Hematopoietic multipotent progenitor cell treated with erythropoietin and hydrocortisone succinate and interleukin-3 and kit ligand, for 17 days (in vitro differentiated cells): Measurements from ENCODE around the gene BICD2.
"Not testable (repeated sequence)": the region's sequence is repeated elsewhere in the genome, so short reads cannot be mapped to it uniquely, and the experiment has no call there.

Experiments used
- DNase-seq: peaks from one replicate; pipeline ENCODE4 v3.0.0-alpha.2; 2015; ENCODE audit warnings: low spot score

The BICD2 gene

DNA sequence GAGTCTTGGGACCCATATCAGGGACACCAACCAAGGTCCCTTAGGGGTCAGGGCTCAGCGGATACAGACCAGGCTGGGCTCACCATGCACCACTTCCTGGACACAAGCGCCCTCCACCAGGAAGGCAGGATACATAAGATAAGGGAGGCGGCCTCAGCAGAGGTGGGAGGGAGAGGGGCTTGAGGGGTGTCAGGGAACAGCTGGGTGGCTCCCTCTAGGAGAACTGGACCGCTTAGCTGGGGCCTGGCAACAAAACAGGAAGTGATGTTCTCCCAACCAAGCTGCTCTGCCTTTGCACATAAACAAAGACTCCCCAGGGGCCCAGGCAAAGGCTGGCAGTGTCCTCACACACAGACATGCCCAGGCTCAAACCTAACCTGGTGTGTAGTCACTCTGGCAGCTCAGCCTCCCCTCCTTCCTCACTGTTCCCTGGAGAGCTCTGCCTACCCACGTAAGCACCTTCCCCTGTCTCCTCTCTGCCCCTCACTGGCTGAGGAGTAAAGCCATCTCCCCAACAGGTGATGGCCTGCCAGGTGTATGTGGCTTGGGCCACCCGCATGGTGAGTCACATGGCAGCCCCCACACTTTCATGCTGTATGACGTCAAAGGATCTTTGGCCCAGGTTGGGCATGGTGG is 5.8 kb upstream of the BICD2 start:
- no peak for DNase-seq

DNA sequence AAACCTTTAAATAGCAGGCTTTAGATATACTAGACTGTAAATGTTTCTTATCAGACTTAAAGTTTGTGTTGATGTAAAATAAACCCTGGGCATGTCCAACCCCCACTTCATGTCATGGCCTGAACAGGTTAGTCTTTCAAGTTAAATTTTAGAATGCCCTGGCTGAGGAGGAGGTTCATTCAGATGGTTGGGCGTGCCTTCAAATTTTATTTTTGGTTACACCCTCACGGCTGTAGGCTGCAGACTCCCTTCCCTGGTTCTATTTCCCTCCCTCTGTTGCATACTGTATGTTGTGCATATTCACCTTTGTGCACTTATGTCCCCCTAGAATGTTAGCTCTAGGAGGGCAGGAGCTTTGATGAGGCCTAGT is 5.3 kb upstream of the BICD2 start:
- no peak for DNase-seq

DNA sequence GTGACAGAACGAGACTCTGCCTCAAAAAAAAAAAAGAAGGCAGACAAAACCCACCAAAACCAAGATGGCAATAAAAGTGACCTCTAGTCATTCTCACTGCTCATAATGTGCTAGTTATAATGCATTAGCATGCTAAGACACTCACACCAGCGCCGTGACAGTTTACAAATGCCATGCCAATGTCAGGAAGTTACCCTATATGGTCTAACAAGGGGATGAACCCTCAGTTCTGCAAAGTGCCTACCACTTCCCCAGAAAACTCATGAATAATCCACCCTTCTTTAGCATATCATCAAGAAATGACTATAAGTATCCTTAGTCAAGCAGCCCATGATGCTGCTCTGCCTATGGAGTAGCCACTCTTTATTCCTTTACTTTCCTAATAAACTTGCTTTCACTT is 4.7 kb upstream of the BICD2 start:
- DNase-seq, result no peak

DNA sequence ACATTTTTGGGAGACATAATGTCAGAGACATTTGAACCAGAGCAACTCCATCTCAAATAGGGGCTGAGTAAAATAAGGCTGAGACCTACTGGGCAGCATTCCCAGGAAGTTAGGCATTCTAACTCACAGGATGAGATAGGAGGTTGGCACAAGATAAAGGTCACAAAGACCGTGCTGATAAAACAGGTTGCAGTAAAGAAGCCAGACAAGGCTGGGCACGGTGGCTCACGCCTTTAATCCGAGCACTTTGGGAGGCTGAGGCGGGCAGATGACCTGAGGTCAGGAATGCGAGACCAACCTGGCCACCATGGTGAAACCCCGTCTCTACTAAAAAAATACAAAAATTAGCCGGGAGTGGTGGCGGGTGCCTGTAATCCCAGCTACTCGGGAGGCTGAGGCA is 4.2 kb upstream of the BICD2 start:
- not testable (repeated sequence) for DNase-seq

DNA sequence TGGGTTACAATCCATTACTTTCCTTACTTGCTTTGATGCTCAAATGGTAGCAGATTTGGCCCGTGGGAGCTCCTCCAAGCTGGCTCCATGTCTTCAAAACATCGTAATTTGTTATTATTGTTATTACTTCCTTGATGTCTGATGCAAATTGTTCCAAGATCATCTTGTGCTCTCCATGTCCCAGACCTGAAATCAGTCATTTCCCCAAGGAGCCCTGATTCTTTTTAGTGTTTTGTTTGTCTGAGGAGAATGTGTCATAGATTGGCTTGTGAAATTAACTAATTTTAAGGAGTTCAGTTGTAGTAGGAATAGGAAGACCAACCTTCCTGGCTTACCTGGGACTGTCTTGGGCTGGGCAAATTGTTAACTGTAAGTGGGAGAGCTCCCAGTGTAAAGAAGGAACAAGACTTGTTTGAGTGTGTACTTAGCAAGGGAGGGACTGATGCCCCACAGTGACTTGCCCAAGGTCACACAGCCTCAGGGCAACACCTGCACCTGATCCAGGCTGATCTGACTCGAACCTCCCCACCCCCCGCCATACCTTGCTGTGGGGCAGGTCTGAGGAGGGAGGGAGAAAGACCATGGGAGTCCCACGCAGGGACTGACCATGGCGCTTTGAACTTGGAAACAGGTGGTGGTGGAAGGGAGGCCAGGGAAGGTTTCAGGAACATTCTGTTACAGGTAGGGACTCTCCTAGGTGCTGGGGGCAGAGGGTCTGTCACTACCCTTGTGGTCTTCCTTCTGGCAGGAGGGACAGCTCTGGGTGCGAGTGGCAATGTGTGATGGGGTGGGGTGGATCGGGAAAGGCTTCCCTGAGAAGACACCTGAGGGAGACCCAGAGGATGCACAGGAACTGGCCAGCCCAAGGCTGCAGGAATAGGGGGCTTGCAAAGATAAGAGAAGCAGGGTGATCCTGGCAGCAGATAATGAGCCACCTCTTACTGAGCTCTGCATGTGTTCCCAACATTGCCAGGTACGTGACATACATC is 2.7 kb upstream of the BICD2 start:
- no peak for DNase-seq

- DNase-seq, result peak; percentile 87
Observed at GRCh38 chr9:92764988-92765936, 629 bp upstream of the BICD2 start.

GRCh38 chr9:92763721-92764380 is 782 bp downstream of the BICD2 start:
- no peak for DNase-seq

DNA sequence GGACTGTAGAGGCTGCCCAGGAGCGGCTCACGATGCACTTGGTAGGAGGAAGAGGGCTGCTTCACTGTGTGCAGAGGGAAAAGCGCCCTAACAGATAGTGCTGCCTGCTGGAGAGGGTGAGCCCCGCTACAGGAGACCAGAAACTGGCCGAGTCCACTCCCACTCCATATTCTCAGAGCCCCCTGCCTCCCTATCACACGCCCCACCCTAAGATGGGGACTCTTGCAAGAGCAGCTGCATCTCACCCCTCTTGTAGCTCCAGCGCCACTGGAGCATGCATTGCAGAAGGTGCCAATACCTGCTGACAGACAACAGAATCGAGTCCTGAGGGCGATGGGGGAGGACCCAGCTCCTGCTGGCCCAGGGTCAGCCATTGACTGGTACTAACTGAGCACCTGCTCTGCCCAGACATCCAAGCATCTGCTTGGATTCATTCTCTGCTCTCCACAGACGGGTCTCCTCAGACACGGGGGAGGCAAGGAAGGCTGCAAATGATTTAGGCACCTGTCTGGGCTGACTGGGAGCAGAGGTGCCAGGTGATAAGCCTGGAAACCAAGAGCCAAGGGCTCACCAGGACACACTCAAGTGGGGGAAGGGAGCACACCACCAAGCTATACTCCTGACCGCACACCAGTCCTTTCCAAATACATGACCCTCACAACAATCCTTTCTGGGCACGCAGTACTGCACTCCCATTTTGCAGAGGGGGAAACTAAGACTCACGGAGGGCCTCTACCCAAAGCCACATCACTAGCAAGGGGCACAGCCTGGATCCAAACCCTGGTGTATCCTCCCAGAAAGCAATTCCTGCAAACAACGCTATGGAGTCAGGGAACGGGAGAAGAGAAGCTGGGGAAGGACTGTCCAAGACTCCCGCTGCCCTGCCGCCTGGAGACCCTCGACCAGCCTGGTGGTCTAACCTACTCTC is 1.6 kb downstream of the BICD2 start:
- no peak for DNase-seq

DNA sequence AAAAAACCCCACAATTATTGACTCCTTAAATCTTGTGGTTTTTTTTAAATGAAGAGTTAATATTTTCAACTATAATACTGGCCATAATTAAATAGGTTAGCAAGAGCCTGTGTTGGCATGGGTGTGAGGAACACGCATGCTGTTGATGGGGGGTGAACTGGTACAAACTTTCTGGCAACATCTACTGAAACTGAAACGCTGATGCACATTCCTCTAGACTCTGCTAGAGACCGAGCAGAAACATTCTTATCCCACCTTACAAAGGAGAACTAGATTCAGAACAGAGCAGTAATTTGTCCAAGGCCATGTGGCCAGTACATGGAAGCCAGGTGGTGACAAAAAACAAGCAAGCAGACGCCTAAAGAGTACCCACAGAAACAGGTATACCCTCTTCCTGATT is 2.4 kb downstream of the BICD2 start:
- no peak for DNase-seq

- DNase-seq, result no peak
Observed at GRCh38 chr9:92761686-92762085, 2.9 kb downstream of the BICD2 start.

DNA sequence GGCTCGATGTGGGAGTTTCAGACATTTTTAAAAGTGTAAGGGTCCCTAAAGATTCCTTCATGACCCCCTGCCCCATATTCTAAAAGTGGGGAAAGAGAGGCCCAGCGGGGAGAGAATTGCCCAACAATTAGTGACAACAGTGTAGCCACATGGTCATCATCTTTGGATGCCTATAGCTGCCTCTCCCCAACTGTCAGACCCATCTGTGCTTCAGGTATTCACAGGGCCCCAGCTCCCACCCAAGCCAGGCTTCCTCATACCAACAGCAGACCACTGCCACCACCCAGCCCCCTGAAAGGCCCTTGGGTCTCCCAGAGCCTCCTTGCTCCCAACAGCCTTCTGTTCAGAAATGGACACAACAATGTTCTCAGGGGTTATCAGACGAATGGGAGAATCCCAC is 4.1 kb downstream of the BICD2 start:
- DNase-seq, result no peak

DNA sequence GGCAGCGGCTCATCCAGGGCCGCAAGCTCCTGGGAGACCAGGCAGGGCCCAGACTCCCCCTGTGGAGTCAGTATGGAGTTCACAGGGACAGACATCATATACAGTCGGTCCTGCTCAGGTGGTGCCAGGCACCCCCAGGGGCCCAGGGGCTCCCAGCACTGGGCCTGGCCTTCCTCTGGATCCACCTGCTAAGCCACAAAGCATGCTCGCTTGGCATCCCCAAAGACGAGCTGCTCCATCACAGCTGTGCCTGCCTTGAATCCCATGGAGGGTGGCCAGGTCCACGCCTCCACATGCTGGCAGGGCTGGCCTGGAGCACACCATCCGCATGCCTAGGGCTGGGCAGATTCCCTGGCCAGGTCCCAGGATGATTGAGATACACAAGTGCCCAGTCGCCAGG is 4.6 kb downstream of the BICD2 start:
- no peak for DNase-seq

- no peak for DNase-seq
Observed at GRCh38 chr9:92759446-92759845, 5.2 kb downstream of the BICD2 start.

- no peak for DNase-seq
Observed at GRCh38 chr9:92756792-92757191, 7.8 kb downstream of the BICD2 start.

DNA sequence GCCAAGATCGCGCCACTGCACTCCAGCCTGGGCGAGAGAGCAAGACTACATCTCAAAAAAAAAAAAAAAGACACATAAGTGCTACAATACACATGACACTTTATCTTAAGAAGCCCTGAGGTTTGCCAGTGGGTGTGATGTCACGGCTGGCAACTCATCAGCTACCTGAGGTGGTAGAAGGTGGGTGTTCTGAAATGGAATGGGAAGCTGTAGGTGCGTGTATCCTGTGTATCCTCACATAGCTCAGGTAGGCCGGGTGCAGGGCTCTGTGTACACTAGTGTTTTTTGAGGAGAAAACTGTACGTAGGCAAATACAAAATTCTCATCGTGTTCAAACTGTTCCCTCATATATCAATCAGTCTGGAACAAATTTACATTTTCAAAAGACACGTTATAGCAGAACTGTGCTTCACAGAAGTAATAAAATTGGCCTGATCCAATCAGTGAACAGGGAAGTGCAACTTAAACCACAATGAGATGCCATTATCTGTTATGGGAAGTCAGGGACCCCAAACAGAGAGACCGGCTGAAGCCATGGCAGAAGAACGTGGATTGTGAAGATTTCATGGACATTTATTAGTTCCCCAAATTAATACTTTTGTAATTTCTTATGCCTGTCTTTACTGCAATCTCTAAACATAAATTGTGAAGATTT is 10.4 kb downstream of the BICD2 start:
- DNase-seq, result no peak

DNA sequence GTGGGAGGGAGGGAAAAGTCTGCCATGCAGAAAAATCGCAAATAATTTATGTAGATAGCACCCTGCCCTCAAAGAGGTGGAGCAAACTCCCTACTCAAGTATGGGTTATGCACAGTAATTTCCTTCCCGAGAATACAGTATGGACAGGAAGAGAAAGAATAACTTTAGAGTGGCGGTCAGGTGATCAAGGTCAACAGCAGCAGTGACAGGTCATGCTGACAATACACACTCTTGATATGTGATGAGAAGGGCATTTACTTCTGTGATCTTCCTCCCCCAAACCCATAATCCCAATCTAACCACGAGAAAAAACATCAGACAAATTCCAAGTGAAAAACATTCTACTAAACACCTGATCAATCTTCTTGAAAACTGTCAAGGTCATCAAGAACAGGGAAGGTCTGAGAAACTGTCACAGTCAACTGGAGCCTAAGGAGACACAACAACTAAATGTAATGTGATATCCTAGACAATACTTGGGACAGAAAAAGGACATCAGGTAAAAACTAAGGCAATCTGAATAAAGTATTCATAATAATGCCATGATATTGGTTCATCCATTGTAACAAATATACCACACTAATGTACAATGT is 11.7 kb downstream of the BICD2 start:
- DNase-seq, result no peak

DNA sequence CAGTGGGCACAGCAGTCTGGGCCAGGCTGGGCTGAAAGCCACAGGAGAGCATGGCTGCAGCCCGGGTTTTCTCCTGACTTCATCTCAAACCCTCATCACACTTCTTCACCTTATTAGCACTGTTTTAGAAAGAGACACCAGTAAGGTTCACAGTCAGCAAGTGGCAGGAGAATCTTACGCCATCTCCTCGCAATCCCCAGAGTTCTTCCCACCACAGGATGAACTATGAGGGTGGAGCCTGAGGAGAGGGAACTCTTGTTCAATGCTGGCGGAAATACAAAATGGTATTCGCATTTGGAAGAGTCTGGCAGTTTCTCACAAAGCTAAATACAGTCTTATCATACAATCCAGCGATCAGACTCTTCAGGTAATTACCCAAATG is 14.7 kb downstream of the BICD2 start:
- DNase-seq, result no peak

GRCh38 chr9:92749071-92749933 is 15.3 kb downstream of the BICD2 start:
- no peak for DNase-seq

DNA sequence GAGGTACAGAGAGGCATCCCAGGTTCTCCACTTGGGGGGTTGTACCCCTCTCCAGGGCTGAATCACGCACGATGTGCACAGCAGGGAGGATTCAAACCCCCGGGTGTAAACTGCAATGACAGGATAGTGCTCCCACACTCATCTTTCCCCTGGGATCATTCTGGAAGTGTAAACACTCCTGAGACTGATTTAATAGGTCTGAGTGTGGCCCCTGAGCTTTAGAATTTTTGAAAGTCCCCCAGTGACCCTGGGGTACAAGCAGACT is 16.5 kb downstream of the BICD2 start:
- DNase-seq, result no peak
